ENCODE data around the gene LRFN4.

The LRFN4 gene

GRCh38 chr11:66874232-66874631 is 17.4 kb downstream of the LRFN4 start:
- DNase-seq, result no peak

GRCh38 chr11:66875378-66875777 is 18.5 kb downstream of the LRFN4 start:
- DNase-seq, result no peak

- no peak for DNase-seq
Measured at GRCh38 chr11:66877588-66878385, 20.9 kb downstream of the LRFN4 start.

GRCh38 chr11:66878474-66878873 is 21.6 kb downstream of the LRFN4 start:
- DNase-seq, result no peak

GRCh38 chr11:66879000-66879399 is 22.1 kb downstream of the LRFN4 start:
- no peak for DNase-seq

GRCh38 chr11:66879583-66879982 is 22.7 kb downstream of the LRFN4 start:
- no peak for DNase-seq

GRCh38 chr11:66879999-66880398 is 23.1 kb downstream of the LRFN4 start:
- DNase-seq, result no peak

GRCh38 chr11:66880496-66881450 is 23.9 kb downstream of the LRFN4 start:
- peak; percentile 87 for DNase-seq

GRCh38 chr11:66881451-66881835 is 24.6 kb downstream of the LRFN4 start:
- DNase-seq, result no peak

- no peak for DNase-seq
Measured at GRCh38 chr11:66881927-66882452, 25.1 kb downstream of the LRFN4 start.

- no peak for DNase-seq
Measured at GRCh38 chr11:66882561-66883015, 25.7 kb downstream of the LRFN4 start.

GRCh38 chr11:66883016-66883965 is 26.4 kb downstream of the LRFN4 start:
- peak; percentile 82 for DNase-seq

GRCh38 chr11:66884443-66884842 is 27.6 kb downstream of the LRFN4 start:
- no peak for DNase-seq

- no peak for DNase-seq
Measured at GRCh38 chr11:66885469-66885868, 28.6 kb downstream of the LRFN4 start.

GRCh38 chr11:66885950-66886440 is 29.1 kb downstream of the LRFN4 start:
- no peak for DNase-seq

GRCh38 chr11:66886671-66887221 is 29.9 kb downstream of the LRFN4 start:
- no peak for DNase-seq

GRCh38 chr11:66887526-66887925 is 30.7 kb downstream of the LRFN4 start:
- DNase-seq, result no peak

- DNase-seq, result no peak
Measured at GRCh38 chr11:66888282-66888681, 31.4 kb downstream of the LRFN4 start.

GRCh38 chr11:66889960-66890359 is 33.1 kb downstream of the LRFN4 start:
- no peak for DNase-seq

- DNase-seq, result no peak
Measured at GRCh38 chr11:66891851-66892660, 35.2 kb downstream of the LRFN4 start.

GRCh38 chr11:66892911-66893310 is 36.0 kb downstream of the LRFN4 start:
- no peak for DNase-seq

All from NCI-H2107 (cell line).